Measurements from ENCODE around the gene RPL36AL. TPM values are rescaled to one million over a fixed set of nuclear protein-coding genes. Genes with fewer than 3 reads are reported as not detected.

Gene RPL36AL
- total and polyA plus RNA-seq, 2 experiments from 2014 or later, result 122 to 723 TPM

DNA sequence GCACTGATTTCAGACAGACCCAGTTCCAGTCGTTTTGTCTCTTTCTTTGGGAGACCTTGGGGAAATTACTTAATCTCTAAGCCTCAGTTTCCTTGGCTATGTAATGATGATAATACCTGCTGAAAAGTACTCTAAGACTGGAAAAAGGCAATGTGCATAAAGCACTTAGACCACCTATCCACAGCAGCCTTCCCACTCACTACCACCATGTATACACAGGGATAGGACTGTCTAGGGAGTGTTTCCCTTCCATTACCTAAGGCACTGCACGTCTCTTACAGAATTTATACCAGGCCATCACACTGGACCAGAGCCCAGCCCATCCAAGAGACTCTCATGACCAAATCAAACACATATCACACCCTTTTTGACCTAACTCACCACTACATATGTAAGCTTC lies 40.6 kb downstream of the RPL36AL start (continued):
- TF ChIP-seq, protein P1, sequence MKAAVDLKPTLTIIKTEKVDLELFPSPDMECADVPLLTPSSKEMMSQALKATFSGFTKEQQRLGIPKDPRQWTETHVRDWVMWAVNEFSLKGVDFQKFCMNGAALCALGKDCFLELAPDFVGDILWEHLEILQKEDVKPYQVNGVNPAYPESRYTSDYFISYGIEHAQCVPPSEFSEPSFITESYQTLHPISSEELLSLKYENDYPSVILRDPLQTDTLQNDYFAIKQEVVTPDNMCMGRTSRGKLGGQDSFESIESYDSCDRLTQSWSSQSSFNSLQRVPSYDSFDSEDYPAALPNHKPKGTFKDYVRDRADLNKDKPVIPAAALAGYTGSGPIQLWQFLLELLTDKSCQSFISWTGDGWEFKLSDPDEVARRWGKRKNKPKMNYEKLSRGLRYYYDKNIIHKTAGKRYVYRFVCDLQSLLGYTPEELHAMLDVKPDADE (IDR thresholded peaks at IDR 0.05), result no peak
- TF ChIP-seq, protein P2, sequence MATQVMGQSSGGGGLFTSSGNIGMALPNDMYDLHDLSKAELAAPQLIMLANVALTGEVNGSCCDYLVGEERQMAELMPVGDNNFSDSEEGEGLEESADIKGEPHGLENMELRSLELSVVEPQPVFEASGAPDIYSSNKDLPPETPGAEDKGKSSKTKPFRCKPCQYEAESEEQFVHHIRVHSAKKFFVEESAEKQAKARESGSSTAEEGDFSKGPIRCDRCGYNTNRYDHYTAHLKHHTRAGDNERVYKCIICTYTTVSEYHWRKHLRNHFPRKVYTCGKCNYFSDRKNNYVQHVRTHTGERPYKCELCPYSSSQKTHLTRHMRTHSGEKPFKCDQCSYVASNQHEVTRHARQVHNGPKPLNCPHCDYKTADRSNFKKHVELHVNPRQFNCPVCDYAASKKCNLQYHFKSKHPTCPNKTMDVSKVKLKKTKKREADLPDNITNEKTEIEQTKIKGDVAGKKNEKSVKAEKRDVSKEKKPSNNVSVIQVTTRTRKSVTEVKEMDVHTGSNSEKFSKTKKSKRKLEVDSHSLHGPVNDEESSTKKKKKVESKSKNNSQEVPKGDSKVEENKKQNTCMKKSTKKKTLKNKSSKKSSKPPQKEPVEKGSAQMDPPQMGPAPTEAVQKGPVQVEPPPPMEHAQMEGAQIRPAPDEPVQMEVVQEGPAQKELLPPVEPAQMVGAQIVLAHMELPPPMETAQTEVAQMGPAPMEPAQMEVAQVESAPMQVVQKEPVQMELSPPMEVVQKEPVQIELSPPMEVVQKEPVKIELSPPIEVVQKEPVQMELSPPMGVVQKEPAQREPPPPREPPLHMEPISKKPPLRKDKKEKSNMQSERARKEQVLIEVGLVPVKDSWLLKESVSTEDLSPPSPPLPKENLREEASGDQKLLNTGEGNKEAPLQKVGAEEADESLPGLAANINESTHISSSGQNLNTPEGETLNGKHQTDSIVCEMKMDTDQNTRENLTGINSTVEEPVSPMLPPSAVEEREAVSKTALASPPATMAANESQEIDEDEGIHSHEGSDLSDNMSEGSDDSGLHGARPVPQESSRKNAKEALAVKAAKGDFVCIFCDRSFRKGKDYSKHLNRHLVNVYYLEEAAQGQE (IDR thresholded peaks at IDR 0.05; ENCODE audit: unreplicated experiment), result no peak
- no peak for TF ChIP-seq JUNB (IDR thresholded peaks at IDR 0.05; ENCODE audit: unreplicated experiment)
- TF ChIP-seq ZNF331 (CRISPR knock-in tag; IDR thresholded peaks at IDR 0.05; ENCODE audit: low read depth), result no peak
- TF ChIP-seq, protein P3, sequence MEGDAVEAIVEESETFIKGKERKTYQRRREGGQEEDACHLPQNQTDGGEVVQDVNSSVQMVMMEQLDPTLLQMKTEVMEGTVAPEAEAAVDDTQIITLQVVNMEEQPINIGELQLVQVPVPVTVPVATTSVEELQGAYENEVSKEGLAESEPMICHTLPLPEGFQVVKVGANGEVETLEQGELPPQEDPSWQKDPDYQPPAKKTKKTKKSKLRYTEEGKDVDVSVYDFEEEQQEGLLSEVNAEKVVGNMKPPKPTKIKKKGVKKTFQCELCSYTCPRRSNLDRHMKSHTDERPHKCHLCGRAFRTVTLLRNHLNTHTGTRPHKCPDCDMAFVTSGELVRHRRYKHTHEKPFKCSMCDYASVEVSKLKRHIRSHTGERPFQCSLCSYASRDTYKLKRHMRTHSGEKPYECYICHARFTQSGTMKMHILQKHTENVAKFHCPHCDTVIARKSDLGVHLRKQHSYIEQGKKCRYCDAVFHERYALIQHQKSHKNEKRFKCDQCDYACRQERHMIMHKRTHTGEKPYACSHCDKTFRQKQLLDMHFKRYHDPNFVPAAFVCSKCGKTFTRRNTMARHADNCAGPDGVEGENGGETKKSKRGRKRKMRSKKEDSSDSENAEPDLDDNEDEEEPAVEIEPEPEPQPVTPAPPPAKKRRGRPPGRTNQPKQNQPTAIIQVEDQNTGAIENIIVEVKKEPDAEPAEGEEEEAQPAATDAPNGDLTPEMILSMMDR (conservative IDR thresholded peaks at IDR 0.05; ENCODE audit: low read depth in 2 of 2), result no peak

DNA sequence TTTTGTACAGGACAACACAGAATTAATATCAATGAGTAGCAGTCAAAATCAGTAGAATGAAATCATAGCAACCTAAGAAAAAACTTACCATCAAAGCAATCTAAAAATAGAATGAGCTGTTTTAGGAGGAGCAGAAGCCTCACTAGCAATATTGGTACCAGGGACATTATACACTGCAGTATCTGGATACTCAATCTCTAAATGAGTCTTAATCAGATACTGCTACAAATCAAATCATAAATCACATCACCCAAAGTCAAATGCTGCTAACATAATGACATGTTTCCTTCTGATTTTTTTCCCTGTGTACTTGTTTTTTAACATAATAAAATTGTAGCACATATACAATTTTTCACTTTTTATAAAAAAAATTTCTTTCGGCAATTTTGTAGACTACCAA lies 42.3 kb downstream of the RPL36AL start:
- peaks cover 50% of the 10 kb centered on the region for H3F3A ChIP-seq (replicated peaks; ENCODE audit: low read depth)
- peaks cover 61% of the 10 kb centered on the region for H4K20me1 ChIP-seq (replicated peaks; ENCODE audit: insufficient read depth)
- Mint-ChIP-seq H3K4me1 (peaks cover 13% of the 10 kb centered on the region), H3K27ac (no peak overlapping the region), H3K36me3 (ENCODE audit: low read depth) (peaks cover 55% of the 10 kb centered on the region), H3K9me3 (no peaks in the 10 kb centered on the region), H3K4me3 (no peak overlapping the region), H3K27me3 (ENCODE audit: insufficient read depth, low read depth, poor library complexity) (peaks cover 18% of the 10 kb centered on the region)
- H3K36me3 ChIP-seq (ENCODE audit: insufficient read depth), result peaks cover 21% of the 10 kb centered on the region
- H3K27me3 ChIP-seq (ENCODE audit: insufficient read depth), result no peaks in the 10 kb centered on the region
- H3K79me2 ChIP-seq (replicated peaks; ENCODE audit: insufficient read depth), result peaks cover 45% of the 10 kb centered on the region
- ATAC-seq, result no peak
- no peak overlapping the region for H3K4me2 ChIP-seq
- H3K9me2 ChIP-seq (ENCODE audit: insufficient read depth), result no peaks in the 10 kb centered on the region
- peaks cover 4% of the 10 kb centered on the region for H3K4me1 ChIP-seq (ENCODE audit: insufficient read depth)
- no peak overlapping the region for H3K4me3 ChIP-seq
- DNase-seq (ENCODE audit: low spot score), result no peak
- peak overlapping the region; percentile 5; the same call in 1 of the 2 replicates for H3K27ac ChIP-seq (ENCODE audit: low read depth)
- no peak overlapping the region for H2AFZ ChIP-seq
- TF ChIP-seq POLR2AphosphoS5 (IDR thresholded peaks at IDR 0.05; ENCODE audit: low read depth) (no peak), STAT1 (IDR thresholded peaks at IDR 0.05; ENCODE audit: unreplicated experiment) (no peak), ZNF114 (CRISPR knock-in tag; IDR thresholded peaks at IDR 0.05) (no peak), NANOG (IDR thresholded peaks at IDR 0.05; ENCODE audit: borderline replicate concordance) (no peak), JUNB (IDR thresholded peaks at IDR 0.05; ENCODE audit: unreplicated experiment) (no peak), CREB1 (CRISPR knock-in tag; IDR thresholded peaks at IDR 0.05; ENCODE audit: low read depth) (no peak), EZH2phosphoT487 (IDR thresholded peaks at IDR 0.05; ENCODE audit: unreplicated experiment) (no peak), ZNF331 (CRISPR knock-in tag; IDR thresholded peaks at IDR 0.05; ENCODE audit: low read depth) (no peak), EZH2 (IDR thresholded peaks at IDR 0.05; ENCODE audit: low read depth, unreplicated experiment) (no peak)
- TF ChIP-seq, protein P1 (IDR thresholded peaks at IDR 0.05), result no peak
- TF ChIP-seq, protein P3 (conservative IDR thresholded peaks at IDR 0.05; ENCODE audit: low read depth in 2 of 2), result no peak
- TF ChIP-seq, protein P2 (IDR thresholded peaks at IDR 0.05; ENCODE audit: unreplicated experiment), result no peak

All from GM23338 (cell line).